Keratinocyte (primary cell): ENCODE measurements around the gene TSKU. TPM values are rescaled to one million over a fixed set of nuclear protein-coding genes. Genes with fewer than 3 reads are reported as not detected.

Experiments used
- DNase-seq: peaks from one replicate; pipeline ENCODE4 v3.0.0-alpha.2; 2011; ENCODE audit warnings: low read depth, missing footprints, low spot score
- FAIRE-seq: peaks from 2 replicates; lab custom pipeline; 2011; peaks lifted over from hg19 to GRCh38; lab: Jason Lieb, UNC
- H2AFZ ChIP-seq: 2 replicates; pipeline ENCODE4 v1.6.0; 2012; ENCODE audit warnings: low read length, control low read depth, inconsistent platforms; ENCODE audit not compliant: control insufficient read depth
- H3K27ac ChIP-seq: 2 replicates; pipeline ENCODE4 v1.5.1; 2011; ENCODE audit warnings: low read length; ENCODE audit not compliant: control insufficient read depth, insufficient read depth
- H3K27me3 ChIP-seq: 3 replicates; pipeline ENCODE4 v1.6.0; 2011; ENCODE audit warnings: low read length; ENCODE audit not compliant: control insufficient read depth, insufficient read depth; ENCODE audit errors: extremely low read depth
- H3K36me3 ChIP-seq, 2 experiments: 2 replicates in 1 of 2; 3 replicates in 1 of 2; pipeline ENCODE4 v1.5.1; 2011; ENCODE audit warnings: low read length in 2 of 2, mild to moderate bottlenecking in 1 of 2; ENCODE audit not compliant: control insufficient read depth in 2 of 2, insufficient read depth in 2 of 2; ENCODE audit errors: extremely low read depth in 1 of 2
- H3K4me1 ChIP-seq: 3 replicates; pipeline ENCODE4 v1.5.1; 2011; ENCODE audit warnings: low read length; ENCODE audit not compliant: control insufficient read depth, insufficient read depth; ENCODE audit errors: extremely low read depth
- H3K4me2 ChIP-seq: 3 replicates; pipeline ENCODE4 v1.6.0; 2011; ENCODE audit warnings: low read depth, low read length; ENCODE audit not compliant: control insufficient read depth, insufficient read depth; ENCODE audit errors: extremely low read depth
- H3K4me3 ChIP-seq, 3 experiments: fragments of 200-600 bp in 1 of 3; sonication (generic) in 1 of 3; 2 replicates in 2 of 3; 3 replicates in 1 of 3; pipeline ENCODE4 v1.5.1; 2011 to 2016; ENCODE audit warnings: low read length in 3 of 3, mild to moderate bottlenecking in 3 of 3, control low read depth in 2 of 3, inconsistent platforms in 1 of 3, low read depth in 1 of 3, mixed read lengths in 1 of 3, mixed run types in 1 of 3, moderate library complexity in 1 of 3; ENCODE audit not compliant: control insufficient read depth in 2 of 3, insufficient read depth in 2 of 3; ENCODE audit errors: extremely low read depth in 1 of 3
- H3K79me2 ChIP-seq: 2 replicates; pipeline ENCODE4 v1.6.0; 2012; ENCODE audit warnings: low read length; ENCODE audit not compliant: control insufficient read depth, insufficient read depth
- H3K9ac ChIP-seq: 3 replicates; pipeline ENCODE4 v1.6.0; 2011; ENCODE audit warnings: low read length; ENCODE audit not compliant: control insufficient read depth, insufficient read depth; ENCODE audit errors: extremely low read depth
- H3K9me1 ChIP-seq: 3 replicates; pipeline ENCODE4 v1.6.0; 2011; ENCODE audit warnings: low read length; ENCODE audit not compliant: control insufficient read depth, insufficient read depth; ENCODE audit errors: extremely low read depth
- H3K9me3 ChIP-seq: 2 replicates; pipeline ENCODE4 v1.5.1; 2012; ENCODE audit warnings: low read depth, low read length; ENCODE audit not compliant: control insufficient read depth
- H4K20me1 ChIP-seq: 3 replicates; pipeline ENCODE4 v1.6.0; 2011; ENCODE audit warnings: low read length; ENCODE audit not compliant: control insufficient read depth, insufficient read depth; ENCODE audit errors: extremely low read depth
- EZH2 ChIP-seq: IDR thresholded peaks from one replicate; pipeline ENCODE4 v1.6.1; 2012; ENCODE audit warnings: inconsistent platforms, mild to moderate bottlenecking, low read length, moderate library complexity
- dilution Hi-C: fragments of 300-500 bp; cut with MboI; formaldehyde crosslinking; loops from one replicate; pipeline ENCODE4 v1.7.0; 2020; ENCODE audit warnings: low sequenced_read_pairs; ENCODE audit not compliant: extremely low pct_ligation_motif_present
- polyA plus RNA-seq, 5 experiments: library from polyadenylated mRNA; depleted of rRNA in 3 of 5; stranded (reverse) in 3 of 5; stranded (forward) in 1 of 5; unstranded in 1 of 5; fragments of >200 nt; gene quantifications; 1 replicate in 1 of 5; 2 replicates in 3 of 5; 3 replicates in 1 of 5; pipeline versions ENCODE4 v1.2.1 to v1.2.3, GENCODE V29; 2011 to 2012; ENCODE audit warnings: missing spikeins in 2 of 5, low read depth in 1 of 5, low replicate concordance in 1 of 5
- TF ChIP-seq, protein P1 (sequence below), 3 experiments: IDR thresholded peaks in 1 of 3; conservative IDR thresholded peaks in 1 of 3; optimal IDR thresholded peaks in 1 of 3; 2 replicates in 2 of 3; 3 replicates in 1 of 3; pipeline versions ENCODE3 to v1.5.1; 2011; ENCODE audit warnings: low read length in 3 of 3, mild to moderate bottlenecking in 3 of 3, moderate library complexity in 2 of 3, control low read depth in 1 of 3, inconsistent platforms in 1 of 3; ENCODE audit not compliant: insufficient read depth in 2 of 3; ENCODE audit errors: extremely low read depth in 1 of 3

Gene TSKU
- polyA plus RNA-seq, 1 donor (not counting 4 experiments of a cell fraction or from before 2014, with no cell fraction given): 22.8 TPM

- dilution Hi-C loops: no loop called here
- H3K9me3 ChIP-seq: no peaks in the 10 kb centered on the region
- no peak for FAIRE-seq
These were observed 5.9 kb upstream of the TSKU start for GRCh38 chr11:76777305-76777704.

DNA sequence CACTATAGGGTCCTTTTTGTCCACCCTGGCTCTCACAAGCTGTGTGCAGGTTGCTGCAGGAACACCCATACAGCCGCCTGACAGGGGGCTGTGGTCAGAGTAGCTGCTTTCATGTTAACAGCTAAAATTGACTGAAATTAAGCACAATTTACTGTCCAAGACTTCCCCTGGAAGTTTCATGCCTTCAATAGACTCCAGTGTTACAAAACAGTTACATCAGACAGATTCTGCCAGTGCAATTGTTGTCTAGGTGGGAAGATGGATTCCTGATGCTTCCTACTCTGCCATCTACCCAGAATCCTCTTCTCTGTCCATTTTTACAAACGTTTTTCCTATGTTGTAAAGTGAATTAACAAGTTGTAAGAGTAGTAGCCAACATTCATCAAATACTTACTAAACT is 5.3 kb upstream of the TSKU start:
- no peaks in the 10 kb centered on the region for H3K9me3 ChIP-seq
- no peaks in the 10 kb centered on the region for H3K9me1 ChIP-seq
- peaks cover 19% of the 10 kb centered on the region for H3K4me1 ChIP-seq
- FAIRE-seq (no peak), DNase-seq (no peak)
- no peaks in the 10 kb centered on the region for H3K27me3 ChIP-seq
- no peak overlapping the region for H2AFZ ChIP-seq
- TF ChIP-seq, protein P1, sequence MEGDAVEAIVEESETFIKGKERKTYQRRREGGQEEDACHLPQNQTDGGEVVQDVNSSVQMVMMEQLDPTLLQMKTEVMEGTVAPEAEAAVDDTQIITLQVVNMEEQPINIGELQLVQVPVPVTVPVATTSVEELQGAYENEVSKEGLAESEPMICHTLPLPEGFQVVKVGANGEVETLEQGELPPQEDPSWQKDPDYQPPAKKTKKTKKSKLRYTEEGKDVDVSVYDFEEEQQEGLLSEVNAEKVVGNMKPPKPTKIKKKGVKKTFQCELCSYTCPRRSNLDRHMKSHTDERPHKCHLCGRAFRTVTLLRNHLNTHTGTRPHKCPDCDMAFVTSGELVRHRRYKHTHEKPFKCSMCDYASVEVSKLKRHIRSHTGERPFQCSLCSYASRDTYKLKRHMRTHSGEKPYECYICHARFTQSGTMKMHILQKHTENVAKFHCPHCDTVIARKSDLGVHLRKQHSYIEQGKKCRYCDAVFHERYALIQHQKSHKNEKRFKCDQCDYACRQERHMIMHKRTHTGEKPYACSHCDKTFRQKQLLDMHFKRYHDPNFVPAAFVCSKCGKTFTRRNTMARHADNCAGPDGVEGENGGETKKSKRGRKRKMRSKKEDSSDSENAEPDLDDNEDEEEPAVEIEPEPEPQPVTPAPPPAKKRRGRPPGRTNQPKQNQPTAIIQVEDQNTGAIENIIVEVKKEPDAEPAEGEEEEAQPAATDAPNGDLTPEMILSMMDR (optimal IDR thresholded peaks at IDR 0.05 in 1 of 3, IDR thresholded peaks at IDR 0.05 in 1 of 3, conservative IDR thresholded peaks at IDR 0.05 in 1 of 3; ENCODE audit: extremely low read depth in 1 of 3, insufficient read depth in 2 of 3, low read length in 3 of 3): no peak
- TF ChIP-seq EZH2: no peak
- dilution Hi-C loops: no loop called here
- no peaks in the 10 kb centered on the region for H3K36me3 ChIP-seq
- H3K9ac ChIP-seq: no peak overlapping the region
- no peak overlapping the region for H3K27ac ChIP-seq
- no peak overlapping the region for H3K4me2 ChIP-seq
- no peaks in the 10 kb centered on the region for H4K20me1 ChIP-seq
- H3K4me3 ChIP-seq: no peak overlapping the region
- no peaks in the 10 kb centered on the region for H3K79me2 ChIP-seq

More at GRCh38 chr11:76777305-76777704, 5.9 kb upstream of the TSKU start:
- no peak overlapping the region for H3K4me3 ChIP-seq
- no peak overlapping the region for H2AFZ ChIP-seq
- no peaks in the 10 kb centered on the region for H3K79me2 ChIP-seq
- H3K27ac ChIP-seq: no peak overlapping the region
- H4K20me1 ChIP-seq: no peaks in the 10 kb centered on the region
- no peaks in the 10 kb centered on the region for H3K27me3 ChIP-seq
- DNase-seq: no peak
- H3K4me1 ChIP-seq: peaks cover 19% of the 10 kb centered on the region
- H3K36me3 ChIP-seq: no peaks in the 10 kb centered on the region
- no peak overlapping the region for H3K9ac ChIP-seq
- TF ChIP-seq EZH2: no peak
- TF ChIP-seq, protein P1 (optimal IDR thresholded peaks at IDR 0.05 in 1 of 3, IDR thresholded peaks at IDR 0.05 in 1 of 3, conservative IDR thresholded peaks at IDR 0.05 in 1 of 3; ENCODE audit: extremely low read depth in 1 of 3, insufficient read depth in 2 of 3, low read length in 3 of 3): no peak
- no peaks in the 10 kb centered on the region for H3K9me1 ChIP-seq
- no peak overlapping the region for H3K4me2 ChIP-seq
